NCI-H748 (cell line): Measurements from ENCODE around the gene NECAP2.

Experiments used
- DNase-seq: peaks from one replicate; lab custom pipeline; 2025; ENCODE audit not compliant: unreplicated experiment; lab: John Stamatoyannopoulos, UW

Gene NECAP2, protein sequence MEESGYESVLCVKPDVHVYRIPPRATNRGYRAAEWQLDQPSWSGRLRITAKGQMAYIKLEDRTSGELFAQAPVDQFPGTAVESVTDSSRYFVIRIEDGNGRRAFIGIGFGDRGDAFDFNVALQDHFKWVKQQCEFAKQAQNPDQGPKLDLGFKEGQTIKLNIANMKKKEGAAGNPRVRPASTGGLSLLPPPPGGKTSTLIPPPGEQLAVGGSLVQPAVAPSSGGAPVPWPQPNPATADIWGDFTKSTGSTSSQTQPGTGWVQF

DNA sequence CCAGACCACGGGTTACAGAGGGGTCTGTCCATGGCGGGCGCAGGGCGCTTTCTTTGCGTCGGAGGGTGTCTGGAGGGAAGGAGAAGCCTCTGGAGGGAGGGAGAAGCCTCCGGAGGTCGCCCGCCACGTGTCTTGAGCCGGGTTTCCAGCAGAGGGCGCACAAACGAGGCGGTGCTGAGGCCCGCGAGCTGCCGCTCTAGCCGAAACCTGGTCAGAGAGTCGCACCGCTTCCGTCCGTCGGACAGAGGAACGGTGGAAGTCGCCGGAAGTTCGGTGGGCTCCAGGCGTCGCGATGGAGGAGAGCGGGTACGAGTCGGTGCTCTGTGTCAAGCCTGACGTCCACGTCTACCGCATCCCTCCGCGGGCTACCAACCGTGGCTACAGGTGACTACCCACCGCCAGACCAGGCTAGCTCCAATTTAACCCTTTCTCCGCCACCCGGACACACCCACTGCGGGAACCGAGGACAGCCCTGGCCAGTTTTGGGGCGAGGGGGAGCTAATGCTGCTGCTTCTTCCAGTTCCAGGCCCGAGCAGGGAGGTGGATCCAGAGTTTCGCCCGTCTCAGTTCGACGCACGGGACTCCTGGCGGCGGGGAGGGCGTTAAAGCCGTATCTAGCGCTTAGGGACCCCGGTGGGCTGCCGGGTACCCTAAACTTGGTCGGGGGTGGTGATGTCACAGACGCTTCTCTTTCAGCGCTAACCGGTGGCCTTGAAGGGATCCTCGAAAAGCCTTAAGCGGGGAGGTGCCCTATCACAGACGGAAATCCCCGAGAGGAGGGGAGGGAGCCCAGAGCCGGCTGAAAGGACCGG lies at the start of gene NECAP2:
NECAP2 (plus strand) TSS at position 255 of the 812 bp plus-strand sequence; CDS start at position 293, 38 bp downstream.
- peak; percentile 92 for DNase-seq

DNA sequence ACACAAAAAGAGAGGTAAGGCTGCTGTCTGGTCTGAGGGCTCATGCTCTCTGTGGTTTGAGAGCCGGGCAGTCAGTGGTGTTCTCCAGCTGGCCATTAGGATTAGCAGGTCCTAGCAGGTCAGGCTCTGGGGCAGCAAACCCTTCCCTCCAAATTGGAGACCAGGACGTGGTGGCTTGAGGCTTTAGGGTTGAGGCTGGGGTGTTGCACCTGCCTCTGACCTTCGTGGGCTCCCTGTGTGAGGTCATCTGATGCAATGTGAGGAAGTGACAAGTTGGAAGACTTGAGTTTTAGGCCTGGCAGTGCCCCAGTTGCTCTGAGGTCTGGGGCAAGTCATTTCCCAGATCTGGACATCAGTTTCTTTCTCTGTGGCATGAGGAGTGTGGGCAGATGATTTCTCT lies 49.1 kb upstream of the NECAP2 start:
- no peak for DNase-seq

DNA sequence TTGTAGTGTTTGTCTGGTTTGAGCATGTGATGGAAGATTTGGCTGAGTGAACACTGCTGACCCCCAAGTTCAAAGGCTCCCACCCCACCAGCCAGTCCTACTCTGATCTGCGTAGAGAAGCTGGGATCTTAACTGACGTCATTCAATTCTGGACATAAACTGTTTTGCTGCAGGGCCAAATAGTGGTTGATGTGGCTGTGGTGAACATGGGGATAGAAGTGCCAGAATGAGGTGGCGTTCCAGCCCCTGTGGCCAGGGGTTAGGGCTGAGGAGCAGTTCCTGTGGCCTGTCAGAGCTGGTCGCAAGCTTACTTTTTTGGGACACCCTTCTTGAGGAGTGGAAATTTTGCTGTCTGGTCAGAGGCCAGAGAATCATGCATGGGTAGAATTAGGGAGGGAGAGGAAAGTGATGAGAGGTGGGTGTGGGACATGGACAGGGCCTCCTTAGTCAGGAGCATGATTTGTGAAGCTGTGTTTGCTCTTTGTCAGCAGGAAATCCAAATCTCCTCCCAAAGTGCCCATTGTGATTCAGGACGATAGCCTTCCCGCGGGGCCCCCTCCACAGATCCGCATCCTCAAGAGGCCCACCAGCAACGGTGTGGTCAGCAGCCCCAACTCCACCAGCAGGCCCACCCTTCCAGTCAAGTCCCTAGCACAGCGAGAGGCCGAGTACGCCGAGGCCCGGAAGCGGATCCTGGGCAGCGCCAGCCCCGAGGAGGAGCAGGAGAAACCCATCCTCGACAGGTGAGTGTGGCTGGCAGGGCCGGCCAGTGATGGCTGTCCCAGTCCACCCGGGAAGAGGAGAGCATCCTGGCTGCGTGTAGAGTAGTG lies 47.6 kb upstream of the NECAP2 start:
- no peak for DNase-seq

DNA sequence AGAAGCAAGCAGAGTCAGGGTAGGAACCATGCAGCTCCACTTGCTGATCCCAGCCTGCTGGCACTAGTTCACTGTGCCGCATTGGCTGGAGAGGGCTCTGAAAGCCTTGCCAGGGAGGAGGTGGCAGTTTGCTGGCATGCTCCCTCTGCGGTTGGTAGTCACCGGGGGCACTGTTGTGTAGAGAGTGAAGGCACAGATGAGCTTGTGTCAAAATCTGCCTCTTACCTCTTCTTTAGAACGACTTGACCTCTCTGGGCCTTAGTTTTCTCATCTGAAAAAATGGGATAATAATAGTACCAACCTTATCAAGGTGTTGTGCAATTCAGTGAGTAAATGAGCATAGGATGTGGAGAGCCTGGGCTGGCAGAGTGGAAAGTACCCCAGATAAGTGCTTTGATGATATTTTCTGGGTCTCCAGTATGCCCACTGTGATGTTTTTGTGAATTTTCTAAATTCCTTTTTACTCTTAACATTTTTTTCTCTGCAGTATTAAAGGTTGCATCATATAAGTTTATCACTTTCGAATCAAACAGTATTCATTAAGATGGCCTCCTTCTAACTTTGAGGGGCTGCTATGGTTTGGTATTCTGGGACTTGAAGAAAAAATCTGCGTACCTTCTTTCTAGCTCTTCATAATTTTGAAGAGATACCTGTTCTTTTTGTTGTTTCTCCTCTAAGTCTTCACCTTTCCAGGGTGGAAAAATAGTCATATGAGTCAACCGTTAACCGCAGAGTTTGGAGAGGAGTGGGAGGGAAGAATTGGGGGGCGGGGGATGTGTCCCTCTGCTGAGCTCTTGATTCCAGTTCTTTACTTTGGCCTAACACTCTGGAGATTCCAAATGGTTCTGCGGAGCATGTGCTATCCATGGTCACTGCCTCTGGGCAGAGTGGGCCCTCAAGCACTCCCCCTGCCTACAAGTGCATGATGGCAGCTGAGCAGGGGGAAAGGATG lies 46.7 kb upstream of the NECAP2 start:
- DNase-seq: no peak

DNA sequence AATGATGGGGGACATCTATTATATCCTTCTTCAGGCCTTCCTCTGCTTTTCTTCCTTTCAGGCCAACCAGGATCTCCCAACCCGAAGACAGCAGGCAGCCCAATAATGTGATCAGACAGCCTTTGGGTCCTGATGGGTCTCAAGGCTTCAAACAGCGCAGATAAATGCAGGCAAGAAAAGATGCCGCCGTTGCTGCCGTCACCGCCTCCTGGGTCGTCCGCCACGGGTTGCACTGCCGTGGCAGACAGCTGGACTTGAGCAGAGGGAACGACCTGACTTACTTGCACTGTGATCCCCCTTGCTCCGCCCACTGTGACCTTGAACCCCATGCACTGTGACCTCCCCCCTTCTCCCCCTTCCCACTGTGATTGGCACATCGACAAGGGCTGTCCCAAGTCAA lies 45.5 kb upstream of the NECAP2 start:
- no peak for DNase-seq

DNA sequence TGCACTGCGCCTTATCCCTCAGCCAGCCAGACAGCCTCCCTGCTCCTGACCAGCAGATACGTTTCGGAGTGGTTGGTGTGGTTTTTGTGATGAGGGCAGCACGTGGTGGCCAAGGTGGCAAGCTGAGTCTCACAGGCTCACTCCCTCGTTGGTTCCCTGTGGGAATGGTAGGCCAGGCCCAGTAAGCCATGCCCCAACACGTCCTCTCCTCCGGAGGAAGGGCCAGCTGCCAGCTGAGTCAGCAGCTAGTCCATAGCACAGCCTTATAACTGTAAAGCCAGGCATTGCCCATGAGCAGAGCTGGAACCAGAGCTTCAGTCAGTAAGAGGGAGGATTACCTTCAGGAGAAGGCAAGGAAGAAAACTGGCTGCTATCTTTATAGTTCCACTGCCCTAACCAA lies 43.9 kb upstream of the NECAP2 start:
- no peak for DNase-seq

DNA sequence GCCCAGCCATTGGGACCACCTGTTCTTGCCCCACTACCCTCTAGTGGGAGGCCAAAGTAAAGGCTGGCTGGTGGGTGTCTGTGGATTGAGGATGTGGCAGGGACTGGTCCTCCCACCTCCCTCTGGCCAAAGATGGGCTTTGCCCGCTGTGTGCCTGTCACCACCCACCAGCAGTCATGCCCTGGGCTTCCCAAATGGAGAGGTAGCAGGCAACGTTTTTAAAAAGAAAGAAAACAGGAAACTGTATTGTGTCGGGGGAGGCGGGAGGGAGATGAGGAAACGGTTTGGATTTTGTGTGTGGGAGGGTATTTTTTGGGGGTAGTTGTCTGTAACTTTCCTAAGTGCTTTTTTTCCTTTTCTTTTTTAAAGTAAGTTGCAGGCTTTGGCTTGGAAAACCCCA lies 43.4 kb upstream of the NECAP2 start:
- DNase-seq: no peak

DNA sequence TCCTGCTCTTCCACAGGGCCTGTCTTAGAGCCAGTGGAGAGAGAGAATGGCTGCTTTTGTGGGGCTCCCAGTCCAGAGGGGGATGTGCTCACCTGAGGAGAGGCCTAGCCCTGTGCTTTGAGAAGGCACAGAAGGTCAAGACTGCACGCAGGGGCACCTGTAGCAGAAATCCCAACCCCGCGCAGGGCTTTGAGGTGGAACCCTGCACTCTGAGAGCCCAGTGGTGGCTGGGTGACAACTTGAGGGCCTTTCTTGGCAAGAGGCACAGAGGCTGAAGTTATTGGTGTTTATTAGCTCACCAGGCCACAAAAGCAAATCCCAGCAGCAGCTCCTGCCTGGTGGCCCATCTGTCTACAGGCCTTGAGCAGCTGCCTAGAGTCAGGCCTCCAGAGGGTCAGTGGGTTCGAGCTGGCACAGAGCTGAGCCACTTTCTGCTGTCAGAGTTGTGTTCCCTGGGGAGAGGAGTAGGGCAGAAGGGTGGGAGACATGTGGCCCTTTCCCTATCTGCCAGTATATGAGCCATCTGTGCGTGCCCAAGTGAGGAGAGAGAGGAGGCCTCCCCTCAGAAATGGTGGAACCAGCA lies 42.1 kb upstream of the NECAP2 start:
- DNase-seq: no peak

DNA sequence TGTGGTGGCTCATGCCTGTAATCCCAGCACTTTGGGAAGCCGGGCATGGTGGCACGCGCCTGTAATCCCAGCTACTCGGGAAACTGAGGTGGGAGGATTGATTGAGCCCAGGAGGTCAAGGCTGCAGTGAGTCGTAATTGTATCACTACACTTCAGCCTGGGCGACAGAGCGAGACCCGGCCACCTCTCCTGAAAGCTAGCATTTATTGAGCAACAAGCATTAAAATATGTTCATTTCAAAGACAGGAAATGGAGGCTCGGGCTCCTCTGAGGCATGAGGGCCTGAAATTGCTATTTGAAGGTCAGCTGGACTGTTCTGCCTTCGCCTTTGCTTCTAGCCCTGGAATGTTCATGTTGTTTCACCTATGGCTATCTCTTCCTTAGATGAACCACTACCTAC lies 37.8 kb upstream of the NECAP2 start:
- DNase-seq: no peak

DNA sequence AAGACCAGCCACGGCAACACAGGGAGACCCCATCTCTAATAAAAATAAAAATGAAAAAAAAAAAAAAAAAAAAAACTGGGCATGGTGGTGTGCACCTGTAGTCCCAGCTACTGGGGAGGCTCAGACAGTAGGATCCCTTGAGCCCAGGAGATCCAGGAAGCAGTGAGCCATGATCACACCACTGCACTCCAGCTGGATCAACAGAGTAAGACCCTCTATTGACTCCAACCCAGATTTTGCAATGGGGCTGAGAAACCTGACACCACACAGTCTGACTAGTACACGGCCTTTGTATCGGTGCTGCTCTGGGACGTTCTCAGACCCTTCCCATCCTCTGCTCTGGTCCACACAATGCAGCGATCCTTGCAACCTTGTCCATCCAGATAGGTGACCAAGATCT lies 35.1 kb upstream of the NECAP2 start:
- DNase-seq: peak; percentile 3

DNA sequence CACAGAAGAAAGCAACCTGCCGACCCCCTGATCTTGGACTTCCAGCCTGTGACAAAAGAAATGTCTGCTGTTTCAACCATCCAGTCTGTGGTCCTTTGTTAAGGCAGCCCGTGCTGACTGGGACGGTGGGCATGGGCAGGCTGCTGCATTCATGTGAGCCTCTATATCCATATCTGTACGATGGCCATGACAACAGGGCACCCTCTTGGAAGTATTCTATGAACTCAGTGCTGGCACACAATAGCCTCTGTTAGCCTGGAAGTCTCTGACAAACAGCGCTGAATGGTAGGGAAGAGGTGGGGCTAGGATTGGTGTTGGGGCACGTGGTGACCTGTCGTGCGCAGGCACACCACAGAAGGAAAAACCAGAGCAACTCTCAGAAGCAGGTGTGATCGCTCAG lies 33.7 kb upstream of the NECAP2 start:
- DNase-seq: no peak

DNA sequence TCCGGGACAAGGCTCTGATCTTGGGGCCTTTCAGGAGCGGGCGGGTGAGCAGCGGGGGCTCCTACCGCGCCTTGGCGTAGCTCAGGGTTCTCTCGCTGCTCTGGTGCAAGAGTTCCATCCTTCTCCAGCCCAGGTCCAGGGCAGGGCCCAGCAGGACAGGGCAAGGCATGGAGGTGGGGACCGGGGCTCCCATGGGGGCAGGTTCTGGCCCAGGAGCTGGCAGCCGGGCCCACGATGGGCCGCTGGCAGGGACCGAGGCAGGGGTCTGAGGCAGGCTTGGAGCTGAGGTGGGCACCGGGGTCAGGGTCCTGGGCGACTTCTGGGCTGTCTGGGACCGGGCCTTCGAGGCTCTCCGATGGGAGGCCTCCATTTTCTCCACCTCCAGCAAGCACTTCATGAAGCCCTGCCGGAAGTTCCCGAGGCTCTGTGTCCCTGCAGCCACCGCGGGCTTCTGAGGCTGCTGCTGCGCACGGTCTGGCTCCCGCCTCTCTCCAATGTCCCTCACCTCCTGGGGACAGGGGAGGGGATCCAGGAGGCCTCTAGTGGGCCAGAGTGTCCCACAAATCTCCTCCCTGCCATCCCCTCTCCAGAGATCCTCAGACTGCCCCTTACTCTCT lies 30.9 kb upstream of the NECAP2 start:
- DNase-seq: no peak

DNA sequence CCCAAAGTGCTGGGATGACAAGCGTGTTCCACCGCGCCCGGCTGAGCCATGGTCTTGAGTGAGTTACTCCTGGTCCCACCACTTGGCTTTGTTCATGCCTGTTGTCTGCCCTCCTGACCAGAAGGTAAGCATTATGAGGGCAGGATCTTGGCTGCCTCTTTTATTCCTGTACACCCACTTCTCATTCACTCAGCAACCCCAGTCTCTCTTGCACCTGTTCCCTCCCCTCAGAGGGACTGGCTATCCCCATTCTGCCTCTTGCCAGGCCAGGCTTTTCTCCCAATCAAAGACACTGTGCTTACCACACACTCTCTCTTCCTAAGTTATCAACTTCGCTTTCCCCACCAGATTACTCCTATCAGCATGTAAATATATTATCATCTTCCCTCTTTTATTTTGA lies 29.7 kb upstream of the NECAP2 start:
- no peak for DNase-seq

DNA sequence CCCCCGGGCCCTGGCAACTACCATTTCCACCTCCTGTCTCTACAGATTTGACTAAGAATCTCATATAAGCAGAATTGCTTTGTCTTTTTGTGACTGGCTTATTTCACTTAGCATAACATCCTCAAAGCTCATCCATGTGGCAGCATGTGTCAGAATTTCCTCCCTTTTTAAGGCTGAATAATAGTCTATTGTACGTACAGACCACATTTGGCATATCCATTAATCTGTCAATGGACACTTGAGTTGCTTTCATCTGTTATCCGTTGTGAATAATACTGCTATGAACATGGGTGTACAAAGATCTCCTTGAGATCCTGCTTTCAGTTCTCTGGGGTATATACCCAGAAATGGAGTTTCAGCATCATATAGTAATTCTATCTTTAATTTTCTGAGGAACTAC lies 27.3 kb upstream of the NECAP2 start:
- DNase-seq: no peak

DNA sequence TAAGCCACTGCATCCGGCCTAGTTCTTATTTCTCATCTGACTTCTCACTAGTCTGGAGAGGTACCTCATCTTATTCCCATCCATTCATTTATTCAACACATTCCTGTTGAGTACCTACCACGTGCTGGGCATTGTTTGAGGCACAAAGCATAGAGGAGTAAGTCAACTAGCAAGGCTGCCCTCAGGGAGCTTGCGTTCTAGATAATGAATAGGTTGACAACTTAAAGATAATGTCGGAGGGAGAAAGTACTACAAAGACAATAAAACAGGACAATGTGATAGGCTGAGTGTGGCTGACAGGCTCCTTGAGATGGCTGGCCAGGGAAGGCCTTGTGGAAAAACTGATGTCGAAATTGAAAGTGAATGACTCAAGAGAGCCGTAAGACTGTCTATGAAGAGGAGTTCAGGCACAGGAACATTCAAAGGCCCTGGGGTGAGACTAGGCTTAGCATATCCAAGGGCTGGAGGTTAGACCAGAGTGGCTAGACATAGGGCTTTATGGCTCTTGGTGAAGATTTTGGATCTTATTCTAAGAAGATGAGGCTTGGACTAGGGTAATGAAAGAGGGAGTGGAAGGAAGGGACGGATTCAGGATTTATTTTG lies 21.6 kb upstream of the NECAP2 start:
- DNase-seq: no peak

DNA sequence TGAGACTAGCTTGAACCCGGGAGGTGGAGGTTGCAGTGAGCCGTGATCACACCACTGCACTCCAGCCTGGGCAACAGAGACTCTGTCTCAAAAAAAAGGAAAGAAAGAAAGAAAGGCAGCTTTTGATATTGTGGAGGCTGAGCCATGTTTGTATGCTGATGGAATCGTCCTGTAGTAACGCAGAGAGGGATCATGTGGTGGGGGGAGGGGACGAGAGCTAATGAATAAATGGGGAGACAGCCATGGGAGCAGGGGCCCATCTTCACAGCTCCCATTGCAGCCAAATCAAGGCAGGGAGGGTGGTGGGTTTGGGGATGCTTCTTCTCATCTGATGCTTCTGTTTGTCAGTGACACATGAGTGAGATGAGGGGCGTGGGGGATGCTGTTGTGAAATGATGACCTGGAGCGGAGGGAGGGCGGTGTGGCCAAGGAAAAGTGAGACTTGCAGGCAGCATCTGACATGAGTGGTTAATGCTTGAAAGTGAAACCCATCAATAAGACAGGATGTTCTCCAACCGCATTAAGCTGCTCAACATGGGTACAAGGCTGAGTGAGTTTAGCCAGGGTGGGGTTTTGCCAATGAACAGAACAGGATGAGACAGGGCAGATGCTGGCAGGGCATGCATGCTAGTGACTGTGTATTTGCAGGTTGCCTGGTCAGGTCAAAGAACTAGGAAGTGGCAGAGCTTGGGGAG lies 20.0 kb upstream of the NECAP2 start:
- no peak for DNase-seq

DNA sequence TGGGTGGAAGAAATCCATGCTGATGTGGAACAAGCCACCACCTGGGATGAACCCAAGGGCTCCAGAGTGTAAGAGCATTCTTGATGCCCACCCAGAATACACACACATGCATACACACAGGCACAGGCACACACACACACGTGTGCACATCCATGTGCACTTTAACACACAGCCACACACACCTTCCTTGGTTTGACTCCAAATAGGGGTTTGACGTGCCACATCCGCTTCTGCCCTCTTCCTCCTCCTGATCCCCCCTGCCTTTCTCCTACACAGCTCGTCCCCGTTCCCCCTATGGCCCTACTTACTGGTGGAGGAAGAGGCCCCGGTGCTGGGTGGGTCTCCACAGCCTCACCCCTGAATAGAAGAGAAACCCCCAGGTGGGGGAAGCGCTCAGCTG lies 19.3 kb upstream of the NECAP2 start:
- no peak for DNase-seq

DNA sequence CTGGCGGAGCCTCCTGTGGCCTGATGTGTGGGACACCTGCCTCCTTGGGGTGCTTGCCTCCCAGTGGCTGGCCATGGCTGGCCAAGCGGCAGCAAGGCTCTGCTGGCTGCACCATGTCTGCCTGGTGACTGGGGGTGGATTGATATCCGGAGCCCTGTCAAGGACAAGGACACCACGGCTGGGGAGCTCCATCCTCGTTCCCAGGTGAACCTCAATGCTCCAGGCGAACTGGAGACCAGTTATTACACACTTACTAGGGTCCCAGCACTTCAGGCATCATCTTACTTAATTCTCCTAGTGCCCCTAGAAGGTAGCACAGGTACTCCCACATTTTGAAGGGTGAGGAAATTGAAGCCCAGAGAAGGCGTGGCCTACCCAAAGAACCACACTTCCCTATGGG lies 18.5 kb upstream of the NECAP2 start:
- no peak for DNase-seq
